DMS79 (cell line): ENCODE measurements around the gene ZCWPW1.
"Not testable (repeated sequence)": the region's sequence is repeated elsewhere in the genome, so short reads cannot be mapped to it uniquely, and the experiment has no call there.

Experiments
- DNase-seq: peaks from one replicate; lab custom pipeline; 2025; lab: John Stamatoyannopoulos, UW

The ZCWPW1 gene

DNA sequence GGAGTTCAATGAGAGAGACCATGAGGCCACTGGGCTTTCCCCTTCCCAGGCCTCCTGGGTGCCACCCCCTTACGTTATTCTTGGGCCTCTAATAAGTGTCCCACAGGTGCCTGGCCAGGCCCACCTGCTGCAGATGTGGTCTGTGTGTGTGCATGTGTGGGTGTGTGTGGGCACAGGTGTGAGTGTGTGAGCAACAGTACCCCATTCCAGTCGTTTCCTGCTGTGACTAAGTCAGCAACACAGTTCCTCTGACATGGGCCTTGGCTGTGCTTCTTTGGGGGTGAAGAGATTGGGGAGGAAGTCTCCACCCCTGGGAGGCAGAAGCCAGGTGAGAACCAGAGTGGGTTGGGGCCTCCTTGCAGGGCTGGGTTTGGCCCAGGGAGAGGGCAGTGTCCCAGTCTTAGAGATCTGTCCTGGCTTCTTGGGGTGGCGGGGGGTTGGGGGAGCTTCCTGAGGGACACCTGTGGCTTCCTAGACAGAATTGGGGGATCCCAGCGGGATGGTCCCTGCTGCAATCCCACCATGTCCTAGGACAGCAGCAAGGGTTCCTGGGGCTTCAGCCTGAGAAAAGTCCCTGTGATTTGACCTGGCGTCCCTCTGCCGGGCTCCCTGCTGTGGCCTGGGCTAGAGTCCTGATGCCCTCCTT lies 74.7 kb downstream of the ZCWPW1 start:
- DNase-seq, result no peak

DNA sequence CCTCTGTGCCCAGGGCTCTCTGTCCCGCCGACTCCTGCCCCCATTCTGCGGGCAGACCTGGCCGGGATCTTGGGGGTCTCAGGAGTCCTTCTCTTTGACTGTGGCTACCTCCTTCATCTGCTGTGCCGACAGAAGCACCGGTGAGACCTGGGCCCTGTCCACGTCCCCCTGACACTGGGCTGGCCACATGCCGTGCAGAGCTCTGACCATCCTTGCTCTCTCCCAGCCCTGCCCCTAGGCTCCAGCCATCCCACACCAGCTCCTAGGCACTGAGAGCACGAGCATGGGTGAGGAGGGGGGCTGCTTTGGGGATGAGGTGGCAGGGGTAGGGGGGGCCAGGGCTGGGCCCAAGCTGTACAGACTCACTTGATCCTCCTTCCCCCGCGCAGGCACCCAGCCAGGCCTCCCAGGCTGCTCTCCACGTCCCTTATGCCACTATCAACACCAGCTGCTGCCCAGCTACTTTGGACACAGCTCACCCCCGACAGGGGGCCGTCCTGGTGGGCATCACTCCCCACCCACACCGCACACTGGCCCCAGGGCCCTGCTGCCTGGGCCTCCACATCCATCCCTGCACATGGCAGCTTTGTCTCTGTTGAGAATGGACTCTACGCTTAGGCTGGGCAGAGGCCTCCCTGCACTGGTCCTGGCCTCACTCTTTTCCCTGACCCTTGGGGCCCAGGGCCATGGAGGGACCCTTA lies 75.4 kb downstream of the ZCWPW1 start:
- DNase-seq, result no peak

- DNase-seq, result not testable (repeated sequence)
These were observed 76.2 kb downstream of the ZCWPW1 start for GRCh38 chr7:100352230-100352781.

- DNase-seq, result no peak
These were observed 76.8 kb downstream of the ZCWPW1 start for GRCh38 chr7:100351657-100352058.
